Measurements from ENCODE around the gene PEPD. TPM values are rescaled to one million over a fixed set of nuclear protein-coding genes. Genes with fewer than 3 reads are reported as not detected.

Gene PEPD
- total RNA-seq, 1 experiment from 2014 or later, result 83.1 TPM

DNA sequence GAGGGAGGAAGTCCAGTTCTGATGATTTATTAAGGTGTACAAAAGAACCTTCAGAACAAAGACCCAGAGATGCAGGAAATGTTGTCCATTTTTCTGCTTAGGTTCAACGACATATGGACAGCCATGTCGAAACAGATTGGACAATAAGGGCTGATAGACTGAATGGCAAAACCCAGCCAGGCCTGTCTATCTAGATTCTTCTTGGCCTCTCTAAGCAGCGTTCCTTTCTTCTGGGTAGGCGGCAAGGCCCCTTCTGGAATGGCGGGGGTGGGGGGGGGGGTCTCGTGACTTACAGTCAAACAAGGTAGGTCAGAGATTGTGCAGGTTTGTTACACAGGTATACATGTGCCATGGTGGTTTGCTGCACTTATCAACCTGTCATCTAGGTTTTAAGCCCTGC, 39.7 kb upstream of the PEPD start (continued):
- TF ChIP-seq ARID4B (CRISPR knock-in tag; IDR thresholded peaks at IDR 0.05; ENCODE audit: borderline replicate concordance), result no peak

GRCh38 chr19:33559996-33560395, 38.4 kb upstream of the PEPD start:
- peaks cover 11% of the 10 kb centered on the region for H3K4me1 Mint-ChIP-seq

GRCh38 chr19:33558856-33559255, 37.3 kb upstream of the PEPD start:
- Mint-ChIP-seq H3K4me1 (peaks cover 8% of the 10 kb centered on the region; the same call in 1 of the 2 replicates), H3K27me3 (ENCODE audit: low read depth) (no peaks in the 10 kb centered on the region; the same call in 1 of the 2 replicates), H3K9me3 (no peaks in the 10 kb centered on the region), H3K4me3 (no peak overlapping the region), H3K36me3 (no peaks in the 10 kb centered on the region), H3K27ac (no peak overlapping the region)
- ATAC-seq (no peak), DNase-seq (ENCODE audit: low spot score) (no peak)
- POLR2A ChIA-PET, result interaction anchor here (0.6 kb wide), 1 partner anchor 92 kb away, joined by 4 read pairs; no protein-coding TSS in a partner anchor
- CTCF ChIA-PET, result interaction anchor here (1.1 kb wide), 1 partner anchor 15 kb away, joined by 3 read pairs; no protein-coding TSS in a partner anchor
- TF ChIP-seq GTF2I (CRISPR knock-in tag; conservative IDR thresholded peaks at IDR 0.05) (no peak), TCF7 (CRISPR knock-in tag; IDR thresholded peaks at IDR 0.05; ENCODE audit: low read depth) (no peak), ERG (CRISPR knock-in tag; IDR thresholded peaks at IDR 0.05) (no peak), STAT6 (CRISPR knock-in tag; conservative IDR thresholded peaks at IDR 0.05; ENCODE audit: low read depth) (no peak), NR2C2 (CRISPR knock-in tag; IDR thresholded peaks at IDR 0.05) (no peak), FOXJ3 (CRISPR knock-in tag; IDR thresholded peaks at IDR 0.05; ENCODE audit: borderline replicate concordance) (no peak), MXD4 (CRISPR knock-in tag; IDR thresholded peaks at IDR 0.05; ENCODE audit: borderline replicate concordance) (no peak), SMAD3 (CRISPR knock-in tag; IDR thresholded peaks at IDR 0.05; ENCODE audit: borderline replicate concordance) (no peak), OVOL2 (CRISPR knock-in tag; IDR thresholded peaks at IDR 0.05; ENCODE audit: borderline replicate concordance) (no peak), E2F4 (CRISPR knock-in tag; IDR thresholded peaks at IDR 0.05; ENCODE audit: borderline replicate concordance, low read depth) (no peak)
- TF ChIP-seq, protein P1, sequence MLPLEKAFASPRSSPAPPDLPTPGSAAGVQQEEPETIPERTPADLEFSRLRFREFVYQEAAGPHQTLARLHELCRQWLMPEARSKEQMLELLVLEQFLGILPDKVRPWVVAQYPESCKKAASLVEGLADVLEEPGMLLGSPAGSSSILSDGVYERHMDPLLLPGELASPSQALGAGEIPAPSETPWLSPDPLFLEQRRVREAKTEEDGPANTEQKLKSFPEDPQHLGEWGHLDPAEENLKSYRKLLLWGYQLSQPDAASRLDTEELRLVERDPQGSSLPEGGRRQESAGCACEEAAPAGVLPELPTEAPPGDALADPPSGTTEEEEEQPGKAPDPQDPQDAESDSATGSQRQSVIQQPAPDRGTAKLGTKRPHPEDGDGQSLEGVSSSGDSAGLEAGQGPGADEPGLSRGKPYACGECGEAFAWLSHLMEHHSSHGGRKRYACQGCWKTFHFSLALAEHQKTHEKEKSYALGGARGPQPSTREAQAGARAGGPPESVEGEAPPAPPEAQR (CRISPR knock-in tag; IDR thresholded peaks at IDR 0.05), result no peak

More at GRCh38 chr19:33559996-33560395, 38.4 kb upstream of the PEPD start:
- TF ChIP-seq ZNF423 (CRISPR knock-in tag; IDR thresholded peaks at IDR 0.05) (no peak), GTF2I (CRISPR knock-in tag; conservative IDR thresholded peaks at IDR 0.05) (no peak)
- ATAC-seq, result no peak
- H3K4me3 Mint-ChIP-seq, result no peak overlapping the region
- ChIA-PET CTCF (no interaction called here), POLR2A (no interaction called here)
- DNase-seq (ENCODE audit: low spot score), result no peak
- no peaks in the 10 kb centered on the region for H3K36me3 Mint-ChIP-seq
- H3K9me3 Mint-ChIP-seq, result no peaks in the 10 kb centered on the region
- no peaks in the 10 kb centered on the region; the same call in 1 of the 2 replicates for H3K27me3 Mint-ChIP-seq (ENCODE audit: low read depth)
- no peak overlapping the region for H3K27ac Mint-ChIP-seq

Measured in WTC11 (cell line).